GM18499 (cell line): ENCODE measurements around the gene CDH12.
"Not testable (repeated sequence)": the region's sequence is repeated elsewhere in the genome, so short reads cannot be mapped to it uniquely, and the experiment has no call there.

ENCODE experiments used
- ATAC-seq: cut with Tn5 transposase; IDR thresholded peaks from one replicate; pipeline ENCODE4 v1.9.1; 2021; ENCODE audit warnings: moderate number of reproducible peaks; ENCODE audit not compliant: insufficient read depth, unreplicated experiment

Gene CDH12

GRCh38 chr5:22590677-22591268 is 262.4 kb downstream of the CDH12 start:
- no peak for ATAC-seq

- no peak for ATAC-seq
Measured at GRCh38 chr5:22577711-22578110, 275.4 kb downstream of the CDH12 start.

GRCh38 chr5:22577006-22577405 is 276.1 kb downstream of the CDH12 start:
- no peak for ATAC-seq

- ATAC-seq = no peak
Measured at GRCh38 chr5:22572941-22573340, 280.2 kb downstream of the CDH12 start.

- no peak for ATAC-seq
Measured at GRCh38 chr5:22567983-22568382, 285.2 kb downstream of the CDH12 start.

GRCh38 chr5:22560147-22560546 is 293.0 kb downstream of the CDH12 start:
- ATAC-seq = no peak

GRCh38 chr5:22557251-22557650 is 295.9 kb downstream of the CDH12 start:
- no peak for ATAC-seq

- no peak for ATAC-seq
Measured at GRCh38 chr5:22554475-22554874, 298.7 kb downstream of the CDH12 start.

- no peak for ATAC-seq
Measured at GRCh38 chr5:22549876-22550671, 303.1 kb downstream of the CDH12 start.

- ATAC-seq = no peak
Measured at GRCh38 chr5:22542340-22542739, 310.8 kb downstream of the CDH12 start.

- no peak for ATAC-seq
Measured at GRCh38 chr5:22541037-22541436, 312.1 kb downstream of the CDH12 start.

- no peak for ATAC-seq
Measured at GRCh38 chr5:22539762-22540161, 313.4 kb downstream of the CDH12 start.

- ATAC-seq = no peak
Measured at GRCh38 chr5:22531986-22532385, 321.2 kb downstream of the CDH12 start.

- no peak for ATAC-seq
Measured at GRCh38 chr5:22521521-22521920, 331.6 kb downstream of the CDH12 start.

- ATAC-seq = not testable (repeated sequence)
Measured at GRCh38 chr5:22516497-22516896, 336.6 kb downstream of the CDH12 start.

GRCh38 chr5:22514231-22514630 is 338.9 kb downstream of the CDH12 start:
- no peak for ATAC-seq

GRCh38 chr5:22505891-22506290 is 347.3 kb downstream of the CDH12 start:
- no peak for ATAC-seq

GRCh38 chr5:22504411-22504810 is 348.7 kb downstream of the CDH12 start:
- ATAC-seq = no peak

GRCh38 chr5:22500556-22500955 is 352.6 kb downstream of the CDH12 start:
- no peak for ATAC-seq

GRCh38 chr5:22496666-22497065 is 356.5 kb downstream of the CDH12 start:
- no peak for ATAC-seq

GRCh38 chr5:22495016-22495720 is 358.0 kb downstream of the CDH12 start:
- ATAC-seq = no peak
